Measurements from ENCODE around the gene TRIM45.

The TRIM45 gene

GRCh38 chr1:117068580-117068979 lies 53.0 kb downstream of the TRIM45 start:
- no peak for TF ChIP-seq CTCF (conservative IDR thresholded peaks at IDR 0.05)
- no peak overlapping the region for H3K27ac ChIP-seq

GRCh38 chr1:117067533-117068370 lies 53.8 kb downstream of the TRIM45 start:
- peak; percentile 82 for TF ChIP-seq CTCF (conservative IDR thresholded peaks at IDR 0.05)
- no peak overlapping the region for H3K27ac ChIP-seq

- H3K27ac ChIP-seq: no peak overlapping the region
Observed at GRCh38 chr1:117066367-117066766, 55.2 kb downstream of the TRIM45 start.

GRCh38 chr1:117061986-117062415 lies 59.5 kb downstream of the TRIM45 start:
- no peak overlapping the region for H3K27ac ChIP-seq
- no peak for TF ChIP-seq CTCF (conservative IDR thresholded peaks at IDR 0.05)

More at GRCh38 chr1:117066367-117066766, 55.2 kb downstream of the TRIM45 start:
- TF ChIP-seq CTCF (conservative IDR thresholded peaks at IDR 0.05): no peak
